Measurements from ENCODE around the gene SNX5.

DNA sequence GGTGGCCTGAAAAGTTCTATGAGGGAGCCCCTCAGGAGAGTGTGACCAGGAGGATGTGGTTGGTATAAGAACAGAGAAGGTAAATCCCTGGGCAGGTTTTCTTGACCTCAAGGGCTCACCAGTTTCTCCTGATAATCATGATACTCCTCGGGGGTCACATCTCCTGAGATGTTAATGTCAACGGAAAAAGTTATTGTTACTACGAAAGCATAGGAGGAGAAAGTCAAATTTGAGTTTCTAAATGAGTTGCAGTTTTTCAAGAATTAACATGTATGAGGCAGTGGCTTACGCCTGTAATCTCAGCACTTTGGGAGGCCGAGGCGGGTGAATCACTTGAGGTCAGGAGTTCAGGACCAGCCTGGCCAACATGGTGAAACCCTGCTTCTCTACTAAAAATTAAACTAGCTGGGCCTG is 23.6 kb upstream of the SNX5 start:
- TF ChIP-seq, protein P1, sequence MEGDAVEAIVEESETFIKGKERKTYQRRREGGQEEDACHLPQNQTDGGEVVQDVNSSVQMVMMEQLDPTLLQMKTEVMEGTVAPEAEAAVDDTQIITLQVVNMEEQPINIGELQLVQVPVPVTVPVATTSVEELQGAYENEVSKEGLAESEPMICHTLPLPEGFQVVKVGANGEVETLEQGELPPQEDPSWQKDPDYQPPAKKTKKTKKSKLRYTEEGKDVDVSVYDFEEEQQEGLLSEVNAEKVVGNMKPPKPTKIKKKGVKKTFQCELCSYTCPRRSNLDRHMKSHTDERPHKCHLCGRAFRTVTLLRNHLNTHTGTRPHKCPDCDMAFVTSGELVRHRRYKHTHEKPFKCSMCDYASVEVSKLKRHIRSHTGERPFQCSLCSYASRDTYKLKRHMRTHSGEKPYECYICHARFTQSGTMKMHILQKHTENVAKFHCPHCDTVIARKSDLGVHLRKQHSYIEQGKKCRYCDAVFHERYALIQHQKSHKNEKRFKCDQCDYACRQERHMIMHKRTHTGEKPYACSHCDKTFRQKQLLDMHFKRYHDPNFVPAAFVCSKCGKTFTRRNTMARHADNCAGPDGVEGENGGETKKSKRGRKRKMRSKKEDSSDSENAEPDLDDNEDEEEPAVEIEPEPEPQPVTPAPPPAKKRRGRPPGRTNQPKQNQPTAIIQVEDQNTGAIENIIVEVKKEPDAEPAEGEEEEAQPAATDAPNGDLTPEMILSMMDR (IDR thresholded peaks at IDR 0.05 in 4 of 5, conservative IDR thresholded peaks at IDR 0.05 in 1 of 5), result no peak
- TF ChIP-seq POLR2A (IDR thresholded peaks at IDR 0.05), result no peak

Data from gastrocnemius medialis (tissue), 4 donors.